Ishikawa (cell line): ENCODE measurements around the gene NRROS.

Experiments
- CEBPB ChIP-seq: IDR thresholded peaks from 2 replicates; pipeline ENCODE4 v1.6.1; 2012
- CREB1 ChIP-seq: IDR thresholded peaks from 2 replicates; pipeline ENCODE4 v1.6.1; 2012; ENCODE audit warnings: low read depth
- EGR1 ChIP-seq: IDR thresholded peaks from 2 replicates; pipeline ENCODE4 v1.6.1; 2012
- EP300 ChIP-seq: IDR thresholded peaks from 2 replicates; pipeline ENCODE4 v1.6.1; 2012; ENCODE audit warnings: borderline replicate concordance
- FOXM1 ChIP-seq: IDR thresholded peaks from 2 replicates; pipeline ENCODE4 v1.6.1; 2012; ENCODE audit warnings: low read depth, borderline replicate concordance
- MAX ChIP-seq: IDR thresholded peaks from 2 replicates; pipeline ENCODE4 v1.6.1; 2012
- NFIC ChIP-seq: IDR thresholded peaks from 2 replicates; pipeline ENCODE4 v1.6.1; 2012
- RAD21 ChIP-seq: IDR thresholded peaks from 2 replicates; pipeline ENCODE4 v1.6.1; 2012; ENCODE audit warnings: low read depth
- REST ChIP-seq: IDR thresholded peaks from 2 replicates; pipeline ENCODE4 v1.6.1; 2012; ENCODE audit warnings: low read depth, mild to moderate bottlenecking
- TAF1 ChIP-seq: IDR thresholded peaks from 2 replicates; pipeline ENCODE4 v1.6.1; 2012; ENCODE audit warnings: low read depth, mild to moderate bottlenecking
- TCF12 ChIP-seq: IDR thresholded peaks from 2 replicates; pipeline ENCODE4 v1.6.1; 2012; ENCODE audit warnings: low read depth
- TEAD4 ChIP-seq: IDR thresholded peaks from 2 replicates; pipeline ENCODE4 v1.6.1; 2012
- USF1 ChIP-seq: IDR thresholded peaks from 2 replicates; pipeline ENCODE4 v1.6.1; 2012
- YY1 ChIP-seq: IDR thresholded peaks from 2 replicates; pipeline ENCODE4 v1.6.1; 2012; ENCODE audit warnings: low read depth
- ZBTB7A ChIP-seq: IDR thresholded peaks from 2 replicates; pipeline ENCODE4 v1.6.1; 2012; ENCODE audit warnings: low read depth

NRROS gene

GRCh38 chr3:196629228-196629627, 10.3 kb upstream of the NRROS start:
- no peak for TF ChIP-seq TAF1
- TF ChIP-seq RAD21: no peak

GRCh38 chr3:196631682-196632045, 7.8 kb upstream of the NRROS start:
- no peak for TF ChIP-seq REST
- no peak for TF ChIP-seq RAD21
- no peak for TF ChIP-seq TAF1
- no peak for TF ChIP-seq MAX
- TF ChIP-seq CREB1: no peak
- no peak for TF ChIP-seq ZBTB7A
- TF ChIP-seq TEAD4: no peak
- no peak for TF ChIP-seq YY1
- TF ChIP-seq FOXM1: no peak
- no peak for TF ChIP-seq EP300
- TF ChIP-seq USF1: no peak
- TF ChIP-seq NFIC: no peak
- TF ChIP-seq EGR1: no peak
- TF ChIP-seq TCF12: no peak

GRCh38 chr3:196632046-196632751, 7.3 kb upstream of the NRROS start:
- TF ChIP-seq MAX (peak; percentile 87), EGR1 (no peak), FOXM1 (peak; percentile 64; the same call in 1 of the 2 replicates), TEAD4 (peak; percentile 63), YY1 (peak; percentile 82), TCF12 (peak; percentile 44; the same call in 1 of the 2 replicates), CEBPB (no peak), CREB1 (0 out of 2 replicates have a peak, but pooled peaks have one; percentile 19), NFIC (no peak; the same call in 1 of the 2 replicates), TAF1 (peak; percentile 92), ZBTB7A (peak; percentile 64; the same call in 1 of the 2 replicates)

GRCh38 chr3:196633555-196634151, 5.8 kb upstream of the NRROS start:
- TF ChIP-seq REST (peak; percentile 49), EP300 (no peak), ZBTB7A (no peak), YY1 (no peak)

GRCh38 chr3:196634224-196634623, 5.3 kb upstream of the NRROS start:
- no peak for TF ChIP-seq RAD21
- no peak for TF ChIP-seq CEBPB
- TF ChIP-seq TCF12: no peak
- no peak for TF ChIP-seq TAF1
- TF ChIP-seq NFIC: no peak
- no peak for TF ChIP-seq EGR1
- TF ChIP-seq YY1: no peak
- TF ChIP-seq CREB1: no peak
- TF ChIP-seq FOXM1: no peak
- no peak for TF ChIP-seq MAX
- no peak for TF ChIP-seq REST
- TF ChIP-seq USF1: no peak
- TF ChIP-seq ZBTB7A: no peak
